NCI-H2081 treated with DMSO at 0.1 percent for 48 hours (cell line): ENCODE measurements around the gene CPSF3.
"Not testable (repeated sequence)": the region's sequence is repeated elsewhere in the genome, so short reads cannot be mapped to it uniquely, and the experiment has no call there.

ENCODE experiments used
- DNase-seq: peaks from one replicate; lab custom pipeline; 2025; lab: John Stamatoyannopoulos, UW

CPSF3 gene

DNA sequence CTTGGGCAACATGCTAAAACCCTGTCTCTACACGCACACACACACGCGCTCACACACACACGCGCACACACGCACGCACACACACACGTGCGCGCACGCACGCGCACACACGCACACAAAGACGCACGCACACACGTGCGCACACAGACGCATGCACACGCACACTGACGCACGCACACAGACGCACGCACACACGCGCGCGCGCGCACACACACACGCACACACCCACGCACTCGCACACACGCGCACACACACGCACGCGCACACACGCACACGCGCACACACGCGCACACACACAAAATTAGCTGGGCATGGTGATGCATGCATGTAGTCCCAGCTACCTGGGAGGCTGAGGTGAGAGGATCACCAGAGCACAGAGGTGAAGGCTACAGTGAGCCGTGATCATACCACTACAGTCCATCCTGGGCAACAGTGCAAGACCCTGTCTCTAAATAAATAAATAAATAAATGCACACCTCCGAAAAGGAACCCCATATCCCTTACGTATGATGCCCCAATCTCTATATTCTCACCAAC lies 42.8 kb downstream of the CPSF3 start:
- no peak for DNase-seq

DNA sequence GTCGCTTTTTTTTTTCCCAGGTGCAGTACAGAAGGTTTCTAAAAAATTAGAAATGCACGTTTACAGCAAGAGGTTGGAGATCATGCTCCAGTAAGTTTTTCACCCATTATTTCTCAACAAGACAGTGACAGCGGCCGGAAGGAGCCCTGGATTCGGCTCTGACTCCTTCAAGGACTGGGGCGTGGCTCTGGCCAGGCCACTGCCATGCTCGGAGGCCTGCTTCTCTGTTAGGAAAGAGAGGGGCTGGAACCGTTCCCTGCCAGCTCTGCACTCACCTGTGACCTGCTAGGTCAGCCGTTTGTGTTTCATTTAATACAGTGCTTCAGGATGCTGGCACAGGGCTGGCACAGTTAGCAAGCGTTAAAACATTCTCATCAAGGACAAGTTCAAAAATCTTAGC lies 44.2 kb downstream of the CPSF3 start:
- DNase-seq = no peak

DNA sequence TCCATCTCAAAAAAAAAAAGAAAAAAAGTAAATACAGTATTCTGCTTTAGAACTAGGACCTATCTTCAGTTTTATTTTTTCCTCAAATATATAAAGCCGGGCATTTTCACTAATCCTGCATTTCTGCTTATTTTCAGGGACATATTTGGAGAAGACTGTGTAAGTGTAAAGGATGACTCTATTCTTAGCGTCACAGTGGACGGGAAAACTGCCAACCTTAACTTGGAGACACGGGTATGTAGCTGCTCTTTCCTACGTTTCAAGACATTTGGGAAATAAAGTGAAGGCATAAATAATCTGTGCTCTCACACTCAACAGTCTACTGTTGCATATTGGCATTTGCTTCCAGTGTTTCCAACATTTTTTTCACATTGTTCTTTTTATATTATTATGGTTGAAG lies 47.8 kb downstream of the CPSF3 start:
- no peak for DNase-seq

DNA sequence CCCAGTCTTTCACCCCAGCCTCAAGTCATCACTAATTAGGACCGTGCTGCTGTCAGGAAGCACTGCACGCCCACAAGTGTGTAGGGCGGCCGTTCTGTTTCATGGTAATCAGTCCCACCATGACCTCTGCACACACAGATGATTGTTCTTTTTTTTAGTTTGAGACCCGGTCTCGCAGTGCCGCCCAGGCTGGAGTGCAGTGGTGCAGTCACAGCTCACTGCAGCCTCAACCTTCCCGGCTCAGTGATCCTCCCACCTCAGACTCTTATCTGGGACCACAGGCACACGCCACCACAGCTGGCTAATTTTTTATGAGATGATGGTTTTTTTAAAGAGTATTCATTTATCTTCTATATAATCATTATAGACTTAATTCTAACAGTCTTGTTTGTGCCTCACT lies 49.1 kb downstream of the CPSF3 start:
- DNase-seq = no peak

DNA sequence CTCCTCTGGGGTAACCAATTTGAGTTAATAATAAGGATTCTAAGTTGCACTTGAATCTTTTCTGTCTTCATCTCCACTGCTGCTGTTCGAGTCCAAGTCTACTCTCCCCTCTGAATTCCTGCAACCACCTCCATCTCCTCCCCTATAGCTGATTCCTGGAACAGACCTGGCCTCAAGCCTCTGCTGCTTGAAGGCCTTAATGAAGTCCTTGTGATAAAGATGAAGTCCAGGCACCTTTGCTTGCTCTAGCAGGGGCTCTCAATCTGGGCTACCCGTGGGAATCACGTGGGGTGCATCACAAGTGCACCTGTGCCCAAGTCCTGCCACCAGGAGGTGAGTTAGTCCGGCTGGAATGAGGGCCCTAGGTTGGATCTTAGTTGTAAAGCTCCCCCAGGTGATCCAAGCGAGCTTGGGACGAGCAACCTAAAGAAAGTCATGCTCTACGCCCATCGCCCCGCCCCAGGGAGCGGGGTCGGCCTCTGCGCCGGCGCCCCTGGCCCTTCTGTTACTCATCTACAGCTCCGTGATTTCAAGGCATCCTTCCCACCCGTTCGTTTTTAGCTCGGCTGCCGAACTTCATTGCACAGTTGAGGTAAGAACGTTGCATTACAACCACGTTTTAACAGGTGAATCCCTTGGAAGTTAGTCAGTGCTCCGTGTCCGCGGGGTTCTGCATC lies 50.0 kb downstream of the CPSF3 start:
- DNase-seq = no peak

DNA sequence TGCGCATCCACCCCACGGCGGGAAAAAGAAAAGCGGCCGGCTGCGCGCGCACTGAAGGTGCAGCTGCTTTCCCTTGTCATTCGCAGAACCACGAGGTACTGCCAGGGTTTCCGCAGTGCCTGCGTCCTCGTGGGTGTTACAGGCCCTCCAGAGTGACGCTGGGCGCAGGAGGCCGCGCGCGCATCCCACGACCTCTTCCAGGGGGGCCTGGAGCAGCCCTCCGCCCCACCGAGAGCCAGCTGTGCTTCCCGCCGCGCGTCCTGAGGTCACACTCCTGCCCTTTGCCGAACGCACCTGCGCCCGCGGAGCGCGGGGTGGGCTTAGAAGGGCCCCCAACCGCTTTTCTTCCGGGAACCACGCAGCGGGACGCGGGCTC lies 50.5 kb downstream of the CPSF3 start:
- DNase-seq = no peak

DNA sequence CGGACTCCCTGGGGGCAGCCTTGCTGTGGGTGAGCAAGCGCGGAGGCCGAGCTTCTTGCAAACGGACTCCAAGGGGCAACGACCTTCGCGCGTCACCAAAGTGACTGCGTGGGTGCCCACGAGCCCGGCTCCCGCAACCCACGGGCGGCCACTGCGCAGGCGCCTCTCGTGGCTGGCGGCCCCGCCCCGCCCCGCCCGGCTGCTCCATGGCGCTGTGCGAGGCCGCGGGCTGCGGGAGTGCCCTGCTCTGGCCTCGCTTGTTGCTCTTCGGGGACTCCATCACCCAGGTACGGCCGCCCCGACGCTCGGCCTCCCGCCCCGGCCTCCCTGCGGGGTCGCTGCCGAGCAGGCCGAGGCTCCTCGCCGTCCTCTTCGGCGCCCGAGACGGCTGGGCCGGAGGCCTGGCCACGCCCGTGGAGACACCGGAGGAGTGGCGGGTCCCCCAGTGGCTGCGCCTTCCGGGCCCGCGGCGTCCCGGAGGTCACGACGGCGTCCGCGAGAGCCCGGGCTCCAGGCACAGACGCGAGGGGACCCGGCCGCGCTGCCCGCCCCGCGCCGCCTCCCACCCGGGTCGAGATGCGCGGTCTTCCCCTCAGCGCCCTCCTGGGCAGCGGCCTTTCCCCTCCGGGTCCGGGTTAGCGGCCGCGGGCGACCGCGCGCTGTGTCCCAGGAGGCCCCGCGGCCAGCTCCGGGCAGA lies 51.1 kb downstream of the CPSF3 start, which contains the start of gene IAH1:
IAH1 (plus strand) TSS at position 191 of the 697 bp plus-strand sequence; CDS start at position 207, 16 bp downstream.
- DNase-seq = no peak

DNA sequence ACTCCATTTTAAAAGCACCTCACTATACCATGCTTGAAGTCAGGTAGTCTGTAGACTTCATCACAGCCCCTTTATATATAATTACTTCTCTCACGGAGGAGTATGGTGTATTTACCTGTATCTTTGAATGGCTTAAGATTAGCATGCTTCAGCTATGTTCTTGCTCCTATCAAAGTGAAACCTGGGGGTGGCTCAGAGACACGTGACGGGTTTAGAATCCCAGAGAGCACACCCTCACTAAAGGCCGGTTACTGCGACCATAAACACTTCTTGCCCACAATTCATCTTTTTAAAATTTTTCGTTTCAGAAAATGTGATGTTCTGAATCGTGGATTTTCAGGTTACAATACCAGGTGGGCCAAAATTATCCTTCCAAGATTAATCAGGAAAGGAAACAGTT lies 54.5 kb downstream of the CPSF3 start:
- no peak for DNase-seq

DNA sequence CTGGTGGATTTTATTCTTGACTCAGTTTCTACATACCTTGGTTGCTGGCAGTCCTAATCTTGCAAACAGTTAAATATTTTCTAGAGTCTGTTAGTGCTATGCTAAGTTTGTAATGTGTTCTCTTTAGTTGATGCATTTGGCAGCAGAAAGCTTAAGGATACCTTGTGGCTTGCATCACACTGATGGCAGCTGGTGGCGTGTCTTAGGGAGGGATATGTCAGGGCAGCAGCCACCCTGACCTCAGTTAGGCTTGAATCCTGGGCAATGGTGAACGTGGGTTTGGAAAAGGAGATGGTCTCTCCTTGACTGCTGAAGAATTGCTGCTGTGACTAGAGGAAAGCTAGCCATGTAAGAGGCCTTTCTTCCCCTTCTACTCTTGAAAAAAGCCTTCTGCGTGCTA lies 55.1 kb downstream of the CPSF3 start:
- DNase-seq = no peak

DNA sequence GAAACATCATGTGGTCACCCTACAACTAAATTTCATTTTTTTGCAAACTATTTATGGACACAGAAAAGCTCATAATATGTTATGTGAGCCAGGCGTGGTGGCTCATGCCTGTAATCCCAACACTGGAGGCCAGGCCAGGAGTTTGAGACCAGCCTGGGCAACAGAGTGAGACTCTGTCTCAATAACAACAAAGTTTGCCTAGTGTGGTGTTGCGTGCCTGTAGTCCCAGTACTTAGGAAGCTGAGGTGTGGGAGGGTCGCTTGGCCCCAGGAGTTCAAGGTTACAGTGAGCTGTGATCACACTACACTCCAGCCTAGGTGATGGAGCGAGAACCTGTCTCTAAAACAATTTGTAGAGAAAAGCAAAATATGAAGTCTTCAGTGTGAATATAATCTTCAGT lies 56.7 kb downstream of the CPSF3 start:
- no peak for DNase-seq

DNA sequence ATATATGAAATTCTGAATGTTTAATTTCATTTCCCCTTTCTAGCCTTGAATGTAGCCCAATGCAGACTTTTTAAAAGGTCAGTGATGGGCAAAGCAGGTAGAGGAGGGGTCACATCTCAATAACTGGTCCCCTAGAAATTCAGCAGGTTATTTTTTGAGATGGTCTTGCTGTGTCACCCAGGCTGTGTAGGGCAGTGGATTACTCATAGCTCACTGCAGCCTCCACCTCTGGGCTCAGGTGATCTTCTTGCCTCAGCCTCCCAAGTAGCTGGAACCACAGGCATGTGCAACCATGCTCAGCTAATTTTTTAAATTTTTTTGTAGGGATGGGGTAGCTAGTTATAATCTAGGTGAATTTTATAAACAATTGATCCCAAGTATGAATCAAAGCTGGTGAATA lies 59.7 kb downstream of the CPSF3 start:
- no peak for DNase-seq

DNA sequence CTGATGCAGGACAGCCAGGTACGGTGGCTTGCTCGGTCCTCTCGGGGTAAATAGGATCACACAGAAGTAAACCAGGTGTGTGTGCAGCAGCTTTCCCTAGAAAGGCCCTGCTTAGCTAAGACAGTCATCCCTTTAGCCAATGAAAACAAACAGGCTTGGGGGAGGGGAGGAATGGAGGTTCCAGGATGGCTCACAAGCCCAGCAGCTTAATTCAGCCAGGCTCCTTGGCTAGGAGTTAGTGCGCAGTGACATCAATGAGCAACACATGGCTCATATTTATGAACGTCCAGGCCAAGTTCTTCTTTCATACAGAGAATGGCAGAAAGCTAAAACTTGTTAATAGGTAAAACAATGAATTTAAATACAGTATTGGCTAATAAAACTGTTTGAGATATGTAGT lies 61.1 kb downstream of the CPSF3 start:
- DNase-seq = no peak

DNA sequence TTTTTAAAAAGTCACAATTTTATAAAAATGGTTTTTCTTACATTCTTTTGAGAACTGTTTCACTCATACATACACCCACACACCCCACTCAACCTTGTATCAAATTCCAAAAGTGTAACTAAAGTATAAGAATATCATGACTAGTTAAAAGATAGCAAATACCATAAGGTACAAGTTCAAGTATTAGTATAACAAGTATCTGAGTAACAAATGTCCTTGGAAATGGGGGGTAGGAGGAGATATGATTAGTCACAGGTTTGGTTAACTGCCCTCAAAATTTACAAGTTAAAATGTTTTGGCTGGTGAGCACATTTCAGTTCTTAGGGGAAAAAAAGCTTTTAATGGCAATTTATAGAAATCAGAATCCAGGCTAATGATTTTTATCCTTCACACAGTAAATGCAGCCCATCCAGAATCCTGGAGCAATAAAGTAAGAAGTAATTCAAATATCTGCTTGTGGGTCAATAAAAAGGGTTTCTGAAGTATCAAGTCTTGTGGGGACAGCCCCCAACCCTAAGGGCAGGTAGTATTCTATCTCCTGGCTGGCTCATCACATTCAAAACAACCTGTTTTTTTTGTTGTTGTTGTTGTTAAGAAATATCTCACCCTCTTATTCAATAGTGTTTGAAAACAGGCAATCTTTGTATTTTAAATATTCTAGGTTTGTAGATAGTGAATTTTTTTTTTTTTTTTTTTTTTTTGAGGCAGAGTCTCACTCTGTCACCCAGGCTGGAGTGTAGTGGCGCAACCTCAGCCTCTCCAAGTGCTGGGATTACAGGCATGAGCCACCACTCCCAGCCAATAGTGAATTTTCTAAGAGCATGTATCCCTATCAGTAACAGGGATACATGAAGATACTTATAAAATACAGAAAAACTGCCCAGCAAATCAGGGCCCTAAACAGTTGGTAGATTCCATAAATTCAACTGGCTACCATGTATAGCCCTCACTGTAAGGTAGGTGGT lies 65.4 kb downstream of the CPSF3 start:
- no peak for DNase-seq

DNA sequence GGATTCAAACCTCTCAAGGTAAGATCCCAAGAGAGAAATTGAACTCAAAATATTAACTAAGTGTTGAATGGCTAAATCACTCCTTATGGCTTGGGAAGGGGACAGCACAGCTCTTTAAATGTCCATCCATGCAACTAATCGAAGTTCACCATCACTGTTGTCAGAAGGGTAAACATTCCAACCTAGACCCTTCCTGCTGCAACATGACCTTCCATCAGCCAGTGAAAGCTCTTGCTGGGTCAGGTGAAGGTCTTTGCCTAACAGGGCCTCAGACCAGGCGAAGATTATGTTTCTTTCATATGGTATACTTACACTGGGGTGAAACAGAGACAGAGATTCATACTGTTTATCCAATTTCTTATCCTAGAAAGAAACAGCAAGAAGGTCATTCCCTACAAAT lies 67.3 kb downstream of the CPSF3 start:
- no peak for DNase-seq

DNA sequence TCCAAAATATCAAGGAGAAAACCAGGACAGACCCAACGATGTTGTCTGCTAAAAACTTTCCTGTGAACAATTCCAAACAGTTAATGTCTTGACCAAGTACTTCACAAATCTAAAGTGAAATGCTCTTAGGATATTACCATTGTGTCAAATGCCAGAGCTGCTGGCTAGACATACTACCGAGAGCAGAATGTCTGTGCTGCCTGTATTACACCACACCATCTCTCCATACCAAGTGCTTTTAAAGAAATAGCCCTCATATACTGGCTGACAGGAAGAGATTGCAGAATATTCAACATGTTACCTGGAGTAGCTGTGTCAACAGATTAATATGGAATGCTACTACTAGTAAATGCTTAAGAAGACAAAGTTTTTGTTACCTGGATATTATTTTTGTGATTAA lies 69.5 kb downstream of the CPSF3 start:
- DNase-seq = no peak

DNA sequence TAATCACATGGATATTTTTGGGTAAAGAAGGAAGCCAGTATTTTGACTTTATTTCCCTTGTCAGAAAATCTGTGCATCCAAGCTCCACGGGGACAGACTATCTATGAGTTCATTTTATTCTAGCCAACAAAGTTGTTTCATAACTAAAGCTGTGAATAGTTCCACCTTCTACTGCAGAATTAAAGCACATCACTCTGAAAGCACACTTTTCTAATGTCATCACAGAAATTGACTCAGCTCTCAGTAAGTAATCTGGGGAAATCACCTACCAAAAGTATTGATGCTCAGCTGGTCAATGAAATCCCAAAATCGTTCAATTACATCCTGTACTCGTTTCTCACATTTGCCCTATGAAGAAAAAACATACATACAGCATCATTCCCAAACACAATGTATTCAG lies 70.0 kb downstream of the CPSF3 start:
- DNase-seq = no peak

DNA sequence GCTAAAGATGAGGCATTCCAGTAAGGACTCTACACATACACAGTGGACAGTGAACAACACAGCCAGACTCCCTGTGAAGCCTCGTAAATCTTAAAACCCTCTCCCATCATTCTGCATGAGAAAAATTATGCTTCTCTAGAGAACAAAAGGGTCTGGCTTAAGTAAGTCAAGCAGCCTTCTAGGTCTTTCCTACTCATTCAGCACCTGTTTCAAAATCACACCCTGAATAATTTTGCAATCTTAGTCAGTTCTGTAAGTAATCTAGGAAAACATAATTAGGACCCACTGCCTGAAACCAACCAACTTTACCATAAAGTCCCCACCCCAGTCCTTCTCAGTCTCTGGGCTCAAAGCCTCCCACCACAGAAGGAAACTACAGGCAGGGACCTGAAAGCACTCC lies 70.6 kb downstream of the CPSF3 start:
- DNase-seq = no peak

DNA sequence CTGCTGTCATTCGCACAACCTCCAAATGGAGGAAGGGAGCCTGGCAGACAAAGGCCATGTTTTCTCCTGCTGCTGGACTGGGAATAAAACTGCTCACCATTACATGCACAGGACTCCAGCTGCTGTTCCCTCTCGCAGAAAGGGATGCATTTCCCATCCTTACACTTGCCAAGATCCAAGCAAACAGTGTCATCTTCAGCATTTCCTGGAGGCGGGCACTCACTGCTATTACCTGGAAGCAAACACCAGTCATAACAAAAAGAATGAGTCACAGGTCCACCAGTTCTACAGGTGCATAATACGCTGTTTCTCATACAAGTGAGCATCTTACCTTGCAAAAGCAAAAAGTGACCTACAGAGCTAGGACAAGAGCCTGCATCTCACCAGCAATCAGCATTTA lies 73.6 kb downstream of the CPSF3 start:
- DNase-seq = no peak

DNA sequence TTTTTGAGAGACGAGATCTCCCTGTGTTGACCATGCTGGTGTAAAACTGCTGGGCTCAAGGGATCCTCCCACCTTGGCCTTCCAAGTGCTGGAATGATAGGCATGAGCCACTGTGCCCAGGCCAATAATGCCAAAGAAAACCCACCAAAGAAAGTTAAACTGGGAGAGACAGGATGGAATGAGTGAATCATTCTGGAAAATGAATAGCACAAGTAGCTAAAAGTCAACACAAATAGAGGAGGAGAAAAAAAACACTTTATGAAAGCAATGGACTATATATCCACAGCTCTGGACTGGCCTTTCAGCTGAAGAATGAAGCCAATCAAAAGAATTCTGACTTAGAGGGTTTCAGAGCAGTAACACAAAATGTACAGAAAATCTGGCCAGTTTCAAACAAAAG lies 74.8 kb downstream of the CPSF3 start:
- no peak for DNase-seq

DNA sequence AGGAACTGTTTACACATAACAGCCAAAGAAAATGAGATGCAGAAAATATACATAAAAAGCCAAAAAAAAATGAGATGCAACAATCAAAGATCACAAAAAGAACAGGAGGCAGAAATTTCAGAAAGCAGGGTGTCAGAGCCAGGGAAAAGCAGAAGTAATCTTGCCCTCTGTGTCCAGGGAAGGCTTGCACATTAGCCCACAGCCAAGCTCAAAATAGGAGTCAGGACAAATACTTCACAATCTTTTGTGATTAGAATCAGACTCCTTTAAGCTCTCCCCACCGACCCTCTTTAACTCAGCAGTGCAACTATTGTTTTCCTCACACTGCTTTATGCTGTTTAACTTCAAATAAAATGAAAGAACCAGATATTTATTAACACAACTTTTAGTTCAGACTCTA lies 85.5 kb downstream of the CPSF3 start:
- no peak for DNase-seq

DNA sequence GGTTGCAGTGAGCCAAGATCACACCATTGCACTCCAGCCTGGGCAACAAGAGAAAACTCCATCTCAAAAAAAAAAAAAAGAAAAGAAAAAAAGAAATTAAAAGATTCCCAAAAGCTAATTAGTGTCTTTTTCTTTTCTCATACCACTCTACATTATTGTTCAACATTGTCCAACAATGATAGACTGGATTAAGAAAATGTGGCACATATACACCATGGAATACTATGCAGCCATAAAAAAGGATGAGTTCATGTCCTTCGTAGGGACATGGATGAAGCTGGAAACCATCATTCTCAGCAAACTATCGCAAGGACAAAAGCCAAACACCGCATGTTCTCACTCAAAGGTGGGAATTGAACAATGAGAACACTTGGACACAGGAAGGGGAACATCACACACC lies 90.5 kb downstream of the CPSF3 start:
- not testable (repeated sequence) for DNase-seq

DNA sequence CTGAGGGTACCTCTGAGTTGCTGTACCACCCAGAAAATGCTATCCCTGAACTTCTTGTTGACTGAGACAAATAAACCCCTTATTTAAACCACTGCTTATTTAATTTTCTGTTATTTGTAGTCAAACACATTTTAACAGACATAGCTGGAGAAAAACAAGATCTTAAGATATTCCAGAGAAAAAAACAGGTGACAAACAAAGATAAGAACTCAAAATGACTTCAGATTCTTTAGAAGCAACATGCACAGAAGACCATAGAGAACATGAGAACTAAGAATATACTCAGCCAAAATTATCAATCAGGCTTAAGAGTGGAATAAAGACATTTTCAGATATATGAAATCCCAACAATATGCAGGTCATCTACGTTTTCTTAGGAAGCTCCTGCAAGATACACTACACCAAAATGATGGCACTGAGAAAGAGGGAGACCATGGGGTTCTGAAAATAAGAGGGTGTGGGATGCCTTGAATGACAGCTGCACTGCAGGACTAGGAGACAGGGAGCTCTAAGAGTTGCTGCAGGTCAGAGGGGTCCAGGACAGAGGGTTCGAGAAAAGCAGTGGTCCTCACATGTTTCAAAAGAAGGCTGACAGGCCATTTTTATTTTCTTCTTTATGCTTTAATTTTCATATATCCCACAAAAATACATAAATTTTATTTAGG lies 93.8 kb downstream of the CPSF3 start:
- no peak for DNase-seq
